ENCODE results near the gene POC1A. TPM values are rescaled to one million over a fixed set of nuclear protein-coding genes. Genes with fewer than 3 reads are reported as not detected.

Gene POC1A
- total and polyA plus RNA-seq, 10 of the 15 experiments (the other 5 are each of a cell fraction or from before 2014, with no cell fraction given) = 8.5 to 49.8 (median 23.5) TPM

GRCh38 chr3:52051444-52051843 lies 102.8 kb downstream of the POC1A start:
- peaks cover 15% of the 10 kb centered on the region for H3K4me1 ChIP-seq (ENCODE audit: control insufficient read depth, insufficient read depth, low read length)
- no peak overlapping the region for H3K9ac ChIP-seq (ENCODE audit: control insufficient read depth, insufficient read depth, low read length)
- ChIA-PET CTCF (interaction anchor here (1.8 to 9.7 kb wide), 9 partner anchors 10 to 92 kb away, joined by 6 to 334 read pairs (median 34); partner anchors contain the start of genes ACY1 and RPL29), SMC1A (ENCODE audit: uncharacterized antibody, unreplicated experiment) (interaction anchor here (1.8 to 9.7 kb wide), 5 partner anchors 14 to 78 kb away, joined by 5 to 179 read pairs (median 62); partner anchors contain the start of gene ABHD14B), RAD21 (ENCODE audit: unreplicated experiment) (interaction anchor here (0.8 to 4.5 kb wide), 8 partner anchors 14 to 91 kb away, joined by 3 to 165 read pairs (median 32); no protein-coding TSS in a partner anchor), POLR2A (interaction anchor here (1.2 to 3.4 kb wide), 7 partner anchors 15 to 56 kb away, joined by 4 to 21 read pairs (median 5); partner anchors contain the start of gene RPL29)
- TF ChIP-seq CHD2 (IDR thresholded peaks at IDR 0.05; ENCODE audit: borderline replicate concordance, low read depth, low read length) (no peak), ZBTB11 (CRISPR knock-in tag; IDR thresholded peaks at IDR 0.05) (no peak), NRF1 (conservative IDR thresholded peaks at IDR 0.05; ENCODE audit: low read depth, low read length) (no peak), BMI1 (IDR thresholded peaks at IDR 0.05; ENCODE audit: borderline replicate concordance) (no peak), CREM (IDR thresholded peaks at IDR 0.05; ENCODE audit: low read depth) (no peak), STAT3 (IDR thresholded peaks at IDR 0.05; ENCODE audit: low read depth, low read length) (no peak), TCF3 (IDR thresholded peaks at IDR 0.05; ENCODE audit: borderline replicate concordance, insufficient read depth, low read depth, low read length) (no peak), RBBP5 (conservative IDR thresholded peaks at IDR 0.05) (no peak), ZNF622 (IDR thresholded peaks at IDR 0.05) (no peak), TAF1 (IDR thresholded peaks at IDR 0.05; ENCODE audit: borderline replicate concordance, low read depth, low read length) (no peak), ASH2L (IDR thresholded peaks at IDR 0.05; ENCODE audit: borderline replicate concordance, low read depth) (no peak)
- TF ChIP-seq, protein P1, sequence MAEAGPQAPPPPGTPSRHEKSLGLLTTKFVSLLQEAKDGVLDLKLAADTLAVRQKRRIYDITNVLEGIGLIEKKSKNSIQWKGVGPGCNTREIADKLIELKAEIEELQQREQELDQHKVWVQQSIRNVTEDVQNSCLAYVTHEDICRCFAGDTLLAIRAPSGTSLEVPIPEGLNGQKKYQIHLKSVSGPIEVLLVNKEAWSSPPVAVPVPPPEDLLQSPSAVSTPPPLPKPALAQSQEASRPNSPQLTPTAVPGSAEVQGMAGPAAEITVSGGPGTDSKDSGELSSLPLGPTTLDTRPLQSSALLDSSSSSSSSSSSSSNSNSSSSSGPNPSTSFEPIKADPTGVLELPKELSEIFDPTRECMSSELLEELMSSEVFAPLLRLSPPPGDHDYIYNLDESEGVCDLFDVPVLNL (IDR thresholded peaks at IDR 0.05; ENCODE audit: low read depth, low read length) = no peak
- TF ChIP-seq, protein P2, sequence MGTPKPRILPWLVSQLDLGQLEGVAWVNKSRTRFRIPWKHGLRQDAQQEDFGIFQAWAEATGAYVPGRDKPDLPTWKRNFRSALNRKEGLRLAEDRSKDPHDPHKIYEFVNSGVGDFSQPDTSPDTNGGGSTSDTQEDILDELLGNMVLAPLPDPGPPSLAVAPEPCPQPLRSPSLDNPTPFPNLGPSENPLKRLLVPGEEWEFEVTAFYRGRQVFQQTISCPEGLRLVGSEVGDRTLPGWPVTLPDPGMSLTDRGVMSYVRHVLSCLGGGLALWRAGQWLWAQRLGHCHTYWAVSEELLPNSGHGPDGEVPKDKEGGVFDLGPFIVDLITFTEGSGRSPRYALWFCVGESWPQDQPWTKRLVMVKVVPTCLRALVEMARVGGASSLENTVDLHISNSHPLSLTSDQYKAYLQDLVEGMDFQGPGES (IDR thresholded peaks at IDR 0.05) = no peak
- TF ChIP-seq, protein P3, sequence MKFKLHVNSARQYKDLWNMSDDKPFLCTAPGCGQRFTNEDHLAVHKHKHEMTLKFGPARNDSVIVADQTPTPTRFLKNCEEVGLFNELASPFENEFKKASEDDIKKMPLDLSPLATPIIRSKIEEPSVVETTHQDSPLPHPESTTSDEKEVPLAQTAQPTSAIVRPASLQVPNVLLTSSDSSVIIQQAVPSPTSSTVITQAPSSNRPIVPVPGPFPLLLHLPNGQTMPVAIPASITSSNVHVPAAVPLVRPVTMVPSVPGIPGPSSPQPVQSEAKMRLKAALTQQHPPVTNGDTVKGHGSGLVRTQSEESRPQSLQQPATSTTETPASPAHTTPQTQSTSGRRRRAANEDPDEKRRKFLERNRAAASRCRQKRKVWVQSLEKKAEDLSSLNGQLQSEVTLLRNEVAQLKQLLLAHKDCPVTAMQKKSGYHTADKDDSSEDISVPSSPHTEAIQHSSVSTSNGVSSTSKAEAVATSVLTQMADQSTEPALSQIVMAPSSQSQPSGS (IDR thresholded peaks at IDR 0.05; ENCODE audit: low read length) = no peak
- TF ChIP-seq, protein P4, sequence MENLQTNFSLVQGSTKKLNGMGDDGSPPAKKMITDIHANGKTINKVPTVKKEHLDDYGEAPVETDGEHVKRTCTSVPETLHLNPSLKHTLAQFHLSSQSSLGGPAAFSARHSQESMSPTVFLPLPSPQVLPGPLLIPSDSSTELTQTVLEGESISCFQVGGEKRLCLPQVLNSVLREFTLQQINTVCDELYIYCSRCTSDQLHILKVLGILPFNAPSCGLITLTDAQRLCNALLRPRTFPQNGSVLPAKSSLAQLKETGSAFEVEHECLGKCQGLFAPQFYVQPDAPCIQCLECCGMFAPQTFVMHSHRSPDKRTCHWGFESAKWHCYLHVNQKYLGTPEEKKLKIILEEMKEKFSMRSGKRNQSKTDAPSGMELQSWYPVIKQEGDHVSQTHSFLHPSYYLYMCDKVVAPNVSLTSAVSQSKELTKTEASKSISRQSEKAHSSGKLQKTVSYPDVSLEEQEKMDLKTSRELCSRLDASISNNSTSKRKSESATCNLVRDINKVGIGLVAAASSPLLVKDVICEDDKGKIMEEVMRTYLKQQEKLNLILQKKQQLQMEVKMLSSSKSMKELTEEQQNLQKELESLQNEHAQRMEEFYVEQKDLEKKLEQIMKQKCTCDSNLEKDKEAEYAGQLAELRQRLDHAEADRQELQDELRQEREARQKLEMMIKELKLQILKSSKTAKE (IDR thresholded peaks at IDR 0.05; ENCODE audit: low read depth, poor library complexity, severe bottlenecking) = no peak
- no peak for FAIRE-seq
- H3K9me3 ChIP-seq (replicated peaks; ENCODE audit: control insufficient read depth, insufficient read depth, low read length) = no peaks in the 10 kb centered on the region
- ATAC-seq = no peak
- WGBS (ENCODE audit: insufficient coverage, insufficient replicate concordance, low lambda C conversion rate, missing lambda C conversion rate) = over 99% methylated on average over 8 of the region's 8 CpGs
- no peak overlapping the region for H3K4me2 ChIP-seq (ENCODE audit: control insufficient read depth, insufficient read depth)
- DNase-seq (ENCODE audit: low read depth, low spot score) = no peak
- in situ Hi-C loops (cut with MboI) = no loop called here
- no peak overlapping the region for H3K4me3 ChIP-seq
- peaks cover 4 to 21% of the 10 kb centered on the region in 2 experiments for H3K36me3 ChIP-seq (ENCODE audit: control insufficient read depth in 2 of 2, insufficient read depth in 2 of 2, low read length in 1 of 2)
- intact Hi-C loops (cut with micrococcal nuclease; ENCODE audit: unreplicated experiment) = no loop called here
- no peaks in the 10 kb centered on the region for H4K20me1 ChIP-seq (ENCODE audit: control insufficient read depth, insufficient read depth)
- peaks cover 37% of the 10 kb centered on the region for H3K79me2 ChIP-seq (ENCODE audit: control insufficient read depth, insufficient read depth, low read length)
- H3K27ac ChIP-seq (ENCODE audit: control insufficient read depth, insufficient read depth) = no peak overlapping the region
- no peak overlapping the region for H2AFZ ChIP-seq (ENCODE audit: control insufficient read depth, low read depth, low read length)
- H3K27me3 ChIP-seq (replicated peaks in 1 of 2; ENCODE audit: control insufficient read depth in 2 of 2, insufficient read depth in 2 of 2, low read length in 1 of 2) = no peaks in the 10 kb centered on the region
- BruUV-seq (replicated peaks) = no TSS peak

Data from GM12878 (cell line).